Measurements from ENCODE around the gene MVB12B.

The MVB12B gene

DNA sequence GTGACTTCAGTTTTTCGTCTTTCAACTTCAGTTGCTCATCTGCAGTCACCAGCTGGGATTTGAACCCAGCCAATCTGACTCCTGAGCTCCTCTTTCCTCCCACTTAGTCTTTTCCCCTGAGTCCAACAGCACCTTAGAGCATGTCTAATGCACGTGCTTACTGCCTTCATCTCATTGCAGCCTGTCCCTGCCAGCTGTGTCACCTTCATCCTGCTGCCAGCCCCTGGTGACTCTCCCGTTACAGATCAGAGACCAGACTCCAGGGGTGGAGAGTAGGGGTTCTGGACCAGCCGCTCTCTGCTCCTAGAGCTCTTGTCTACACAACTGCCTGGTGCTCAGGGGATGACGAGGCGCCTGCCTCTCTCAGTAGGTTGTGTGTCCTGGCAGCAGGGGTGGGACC, 154.2 kb downstream of the MVB12B start:
- Histone ChIP-seq H3K14ac (ENCODE audit: low read length) (no peak overlapping the region), H3K27ac (replicated peaks; ENCODE audit: low read length) (no peak overlapping the region), H3K23ac (ENCODE audit: low read depth, low read length, poor library complexity) (no peak overlapping the region), H2AK5ac (ENCODE audit: low read depth, low read length) (no peak overlapping the region), H3K18ac (ENCODE audit: low read length) (no peak overlapping the region), H4K91ac (ENCODE audit: low read depth, low read length, poor library complexity) (no peak overlapping the region), H4K8ac (ENCODE audit: low read depth, low read length) (no peak overlapping the region), H2AFZ (ENCODE audit: low read length) (no peak overlapping the region), H3K4me1 (ENCODE audit: control insufficient read depth in 2 of 2, insufficient read depth in 1 of 2, low read depth in 1 of 2, low read length in 2 of 2) (peaks cover 12 to 16% of the 10 kb centered on the region in 2 donors), H2BK15ac (ENCODE audit: low read length) (no peak overlapping the region), H3K36me3 (replicated peaks in 1 of 2; ENCODE audit: control insufficient read depth in 2 of 2, insufficient read depth in 2 of 2, low read length in 2 of 2) (peaks cover 0 to 21% of the 10 kb centered on the region in 2 donors), H2BK120ac (ENCODE audit: low read depth, low read length) (no peak overlapping the region), H2BK12ac (ENCODE audit: low read length) (no peak overlapping the region), H3K4me3 (ENCODE audit: low read length in 2 of 2) (no peak overlapping the region), H3K4me2 (ENCODE audit: insufficient read depth, low read length, poor library complexity, severe bottlenecking) (no peak overlapping the region), H3K79me1 (ENCODE audit: low read depth, low read length) (peaks cover 3% of the 10 kb centered on the region), H3K4ac (ENCODE audit: low read length) (no peak overlapping the region), H3K27me3 (ENCODE audit: control insufficient read depth in 3 of 3, insufficient read depth in 3 of 3, low read depth in 1 of 3, low read length in 3 of 3) (no peaks in the 10 kb centered on the region), H3K9me3 (replicated peaks in 1 of 2; ENCODE audit: control insufficient read depth in 2 of 2, insufficient read depth in 1 of 2, low read depth in 1 of 2, low read length in 2 of 2) (peaks cover 2 to 4% of the 10 kb centered on the region in 2 donors), H3K9ac (ENCODE audit: low read depth, low read length, poor library complexity) (no peak overlapping the region), H2BK5ac (ENCODE audit: low read length) (no peak overlapping the region)
- no CpG with 5 or more reads among the region's 6 CpGs for WGBS, 2 donors (ENCODE audit: extremely low coverage in 2 of 2, insufficient read length in 2 of 2, insufficient replicate concordance in 1 of 2)
- DNase-seq (ENCODE audit: low spot score) = no peak

DNA sequence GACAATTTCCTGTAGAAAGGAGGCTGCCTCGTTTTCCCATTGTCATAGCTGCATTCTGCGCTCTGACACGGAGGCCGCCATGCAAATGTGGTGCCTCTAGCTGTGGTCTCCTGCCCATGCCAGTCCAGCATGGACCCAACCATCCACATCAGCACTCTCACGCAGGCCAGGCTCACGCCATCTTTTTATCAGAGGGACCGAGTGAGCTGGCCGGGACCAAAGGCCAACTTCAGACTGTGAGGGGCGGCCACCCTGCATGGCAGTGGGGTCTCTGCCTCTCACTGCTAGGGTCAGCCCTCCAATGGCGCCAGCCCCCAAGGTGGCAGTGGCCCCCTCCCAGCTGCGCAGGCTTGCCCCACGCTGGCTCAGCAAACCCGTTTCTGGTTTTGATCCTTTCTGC, 155.2 kb downstream of the MVB12B start:
- no peak overlapping the region for H3K4ac ChIP-seq (ENCODE audit: low read length)
- no peak overlapping the region for H2AFZ ChIP-seq (ENCODE audit: low read length)
- peak overlapping the region; percentile 4 for H2BK5ac ChIP-seq (ENCODE audit: low read length)
- H3K18ac ChIP-seq (ENCODE audit: low read length) = peak overlapping the region; percentile 62
- H4K91ac ChIP-seq (ENCODE audit: low read depth, low read length, poor library complexity) = no peak overlapping the region
- H3K4me2 ChIP-seq (ENCODE audit: insufficient read depth, low read length, poor library complexity, severe bottlenecking) = no peak overlapping the region
- H2AK5ac ChIP-seq (ENCODE audit: low read depth, low read length) = no peak overlapping the region
- no peaks in the 10 kb centered on the region for H3K27me3 ChIP-seq (ENCODE audit: control insufficient read depth in 3 of 3, insufficient read depth in 3 of 3, low read depth in 1 of 3, low read length in 3 of 3)
- H3K14ac ChIP-seq (ENCODE audit: low read length) = no peak overlapping the region
- H2BK120ac ChIP-seq (ENCODE audit: low read depth, low read length) = no peak overlapping the region
- peaks cover 2 to 21% of the 10 kb centered on the region in 2 donors for H3K36me3 ChIP-seq (replicated peaks in 1 of 2; ENCODE audit: control insufficient read depth in 2 of 2, insufficient read depth in 2 of 2, low read length in 2 of 2)
- H3K79me1 ChIP-seq (ENCODE audit: low read depth, low read length) = peaks cover 3% of the 10 kb centered on the region
- no peak overlapping the region for H2BK12ac ChIP-seq (ENCODE audit: low read length)
- no peak overlapping the region for H3K23ac ChIP-seq (ENCODE audit: low read depth, low read length, poor library complexity)
- no peak overlapping the region for H2BK15ac ChIP-seq (ENCODE audit: low read length)
- H4K8ac ChIP-seq (ENCODE audit: low read depth, low read length) = no peak overlapping the region
- no peak for DNase-seq (ENCODE audit: low spot score)
- H3K27ac ChIP-seq (replicated peaks; ENCODE audit: low read length) = no peak overlapping the region
- H3K9ac ChIP-seq (ENCODE audit: low read depth, low read length, poor library complexity) = no peak overlapping the region
- no CpG with 5 or more reads among the region's 13 CpGs for WGBS, 2 donors (ENCODE audit: extremely low coverage in 2 of 2, insufficient read length in 2 of 2, insufficient replicate concordance in 1 of 2)
- H3K4me1 ChIP-seq (ENCODE audit: control insufficient read depth in 2 of 2, insufficient read depth in 1 of 2, low read depth in 1 of 2, low read length in 2 of 2) = peaks cover 12% of the 10 kb centered on the region in 2 donors
- H3K4me3 ChIP-seq (ENCODE audit: low read length in 2 of 2) = no peak overlapping the region
- H3K9me3 ChIP-seq (replicated peaks in 1 of 2; ENCODE audit: control insufficient read depth in 2 of 2, insufficient read depth in 1 of 2, low read depth in 1 of 2, low read length in 2 of 2) = peaks cover 0 to 3% of the 10 kb centered on the region in 2 donors

DNA sequence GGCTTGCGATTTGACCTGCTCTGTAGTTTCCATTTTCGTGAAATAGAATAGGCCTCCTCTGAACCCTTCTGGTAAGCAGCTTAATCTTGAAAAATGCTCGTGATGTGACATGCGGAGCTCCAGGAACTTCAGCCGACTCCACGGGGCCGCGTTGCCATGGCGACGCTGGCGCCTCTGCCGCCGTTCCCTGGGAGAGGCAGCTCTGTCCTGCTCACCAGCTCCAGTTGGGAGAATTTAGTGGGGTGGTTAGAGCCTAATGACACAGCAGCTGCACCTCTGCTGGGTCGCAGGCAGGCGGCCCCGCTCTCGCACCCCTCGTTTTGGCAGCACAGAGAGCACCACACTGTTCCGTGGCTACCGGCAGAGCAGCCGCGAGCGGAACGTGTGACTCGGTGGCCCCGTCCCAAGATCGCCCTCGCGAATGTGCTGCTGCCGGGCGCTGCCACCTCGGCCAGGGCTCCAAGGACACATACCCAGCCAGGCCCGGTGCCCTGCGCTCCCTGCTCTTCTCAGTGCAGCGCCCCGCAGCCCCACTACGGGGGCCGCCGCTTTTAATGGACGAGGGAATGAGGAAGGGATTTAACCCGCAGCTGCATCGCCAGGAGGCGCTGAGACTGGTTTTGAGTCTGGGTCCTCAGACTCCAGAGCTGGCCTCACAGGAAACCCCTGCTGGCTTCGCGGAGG, 155.9 kb downstream of the MVB12B start:
- Histone ChIP-seq H3K27ac (replicated peaks; ENCODE audit: low read length) (no peak overlapping the region), H3K79me1 (ENCODE audit: low read depth, low read length) (peaks cover 3% of the 10 kb centered on the region)
- DNase-seq (ENCODE audit: low spot score) = peak; percentile 71

DNA sequence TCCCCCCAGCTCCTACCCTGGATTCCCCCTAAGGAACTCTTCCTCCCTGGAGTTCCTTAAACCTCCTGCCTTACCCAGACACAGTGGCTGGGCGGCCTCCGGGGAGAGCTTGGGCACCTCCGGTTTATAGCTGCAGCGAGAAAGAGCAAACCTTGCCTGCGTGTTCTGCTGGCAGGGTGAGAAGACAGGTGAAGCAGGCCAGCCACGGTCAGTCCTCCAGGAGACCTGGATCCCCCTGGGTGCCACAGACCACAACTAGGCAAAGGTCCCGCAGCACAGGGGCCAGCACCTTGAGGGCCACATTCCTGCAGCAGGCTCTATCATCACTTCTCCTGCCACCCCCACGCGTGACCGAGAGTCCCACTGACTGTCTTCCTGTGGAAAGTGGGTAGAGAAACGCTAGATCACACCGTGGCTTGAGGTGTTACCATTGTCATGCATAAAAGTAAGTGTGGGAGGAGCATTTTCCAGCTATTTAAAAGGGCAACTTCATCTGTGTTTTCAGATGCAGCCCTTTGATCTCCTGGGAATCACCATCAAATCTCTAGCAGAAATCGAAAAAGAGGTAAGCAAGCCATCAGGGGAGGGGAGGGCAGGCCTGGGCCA, 156.9 kb downstream of the MVB12B start:
- Histone ChIP-seq H3K79me1 (ENCODE audit: low read depth, low read length) (no peaks in the 10 kb centered on the region), H3K27ac (replicated peaks; ENCODE audit: low read length) (no peak overlapping the region), H3K4ac (ENCODE audit: low read length) (no peak overlapping the region), H3K18ac (ENCODE audit: low read length) (peak overlapping the region; percentile 5), H3K14ac (ENCODE audit: low read length) (no peak overlapping the region), H4K8ac (ENCODE audit: low read depth, low read length) (no peak overlapping the region), H3K27me3 (ENCODE audit: control insufficient read depth in 3 of 3, insufficient read depth in 3 of 3, low read depth in 1 of 3, low read length in 3 of 3) (no peaks in the 10 kb centered on the region), H3K9ac (ENCODE audit: low read depth, low read length, poor library complexity) (no peak overlapping the region), H3K4me1 (ENCODE audit: control insufficient read depth in 2 of 2, insufficient read depth in 1 of 2, low read depth in 1 of 2, low read length in 2 of 2) (peaks cover 12% of the 10 kb centered on the region in 2 donors), H2AK5ac (ENCODE audit: low read depth, low read length) (peak overlapping the region; percentile 83), H2AFZ (ENCODE audit: low read length) (no peak overlapping the region), H2BK120ac (ENCODE audit: low read depth, low read length) (no peak overlapping the region), H3K4me2 (ENCODE audit: insufficient read depth, low read length, poor library complexity, severe bottlenecking) (no peak overlapping the region), H2BK15ac (ENCODE audit: low read length) (no peak overlapping the region), H3K9me3 (replicated peaks in 1 of 2; ENCODE audit: control insufficient read depth in 2 of 2, insufficient read depth in 1 of 2, low read depth in 1 of 2, low read length in 2 of 2) (no peaks in the 10 kb centered on the region), H3K36me3 (replicated peaks in 1 of 2; ENCODE audit: control insufficient read depth in 2 of 2, insufficient read depth in 2 of 2, low read length in 2 of 2) (peaks cover 4 to 21% of the 10 kb centered on the region in 2 donors), H2BK12ac (ENCODE audit: low read length) (no peak overlapping the region), H3K4me3 (ENCODE audit: low read length in 2 of 2) (peak overlapping the region in 1 of 2 donors; percentile 38), H3K23ac (ENCODE audit: low read depth, low read length, poor library complexity) (no peak overlapping the region), H2BK5ac (ENCODE audit: low read length) (no peak overlapping the region), H4K91ac (ENCODE audit: low read depth, low read length, poor library complexity) (no peak overlapping the region)
- WGBS, 2 donors (ENCODE audit: extremely low coverage in 2 of 2, insufficient read length in 2 of 2, insufficient replicate concordance in 1 of 2) = no CpG with 5 or more reads among the region's 13 CpGs
- DNase-seq (ENCODE audit: low spot score) = no peak

More for the DNA sequence above, 155.9 kb downstream of the MVB12B start:
- no peak overlapping the region for H2BK12ac ChIP-seq (ENCODE audit: low read length)
- H4K8ac ChIP-seq (ENCODE audit: low read depth, low read length) = no peak overlapping the region
- H3K9ac ChIP-seq (ENCODE audit: low read depth, low read length, poor library complexity) = peak overlapping the region; percentile 75
- peak overlapping the region; percentile 80 for H3K4me2 ChIP-seq (ENCODE audit: insufficient read depth, low read length, poor library complexity, severe bottlenecking)
- H2BK120ac ChIP-seq (ENCODE audit: low read depth, low read length) = no peak overlapping the region
- H3K4me1 ChIP-seq (ENCODE audit: control insufficient read depth in 2 of 2, insufficient read depth in 1 of 2, low read depth in 1 of 2, low read length in 2 of 2) = peaks cover 12% of the 10 kb centered on the region in 2 donors
- no peak overlapping the region for H3K23ac ChIP-seq (ENCODE audit: low read depth, low read length, poor library complexity)
- H3K14ac ChIP-seq (ENCODE audit: low read length) = no peak overlapping the region
- no peak overlapping the region for H3K4ac ChIP-seq (ENCODE audit: low read length)
- H3K27me3 ChIP-seq (ENCODE audit: control insufficient read depth in 3 of 3, insufficient read depth in 3 of 3, low read depth in 1 of 3, low read length in 3 of 3) = no peaks in the 10 kb centered on the region
- H2BK15ac ChIP-seq (ENCODE audit: low read length) = no peak overlapping the region
- H2AK5ac ChIP-seq (ENCODE audit: low read depth, low read length) = no peak overlapping the region
- no peaks in the 10 kb centered on the region for H3K9me3 ChIP-seq (replicated peaks in 1 of 2; ENCODE audit: control insufficient read depth in 2 of 2, insufficient read depth in 1 of 2, low read depth in 1 of 2, low read length in 2 of 2)
- H3K18ac ChIP-seq (ENCODE audit: low read length) = peak overlapping the region; percentile 89
- H4K91ac ChIP-seq (ENCODE audit: low read depth, low read length, poor library complexity) = no peak overlapping the region
- H2BK5ac ChIP-seq (ENCODE audit: low read length) = no peak overlapping the region
- peak overlapping the region in 1 of 2 donors; percentile 73 for H3K4me3 ChIP-seq (ENCODE audit: low read length in 2 of 2)
- no CpG with 5 or more reads among the region's 45 CpGs for WGBS, 2 donors (ENCODE audit: extremely low coverage in 2 of 2, insufficient read length in 2 of 2, insufficient replicate concordance in 1 of 2)
- H3K36me3 ChIP-seq (replicated peaks in 1 of 2; ENCODE audit: control insufficient read depth in 2 of 2, insufficient read depth in 2 of 2, low read length in 2 of 2) = peaks cover 2 to 21% of the 10 kb centered on the region in 2 donors
- H2AFZ ChIP-seq (ENCODE audit: low read length) = no peak overlapping the region

Data from neuronal stem cell (in vitro differentiated cells).